DOHH2 (cell line): ENCODE measurements around the gene BABAM2.

Experiments
- CTCF ChIP-seq: fragments of 200-600 bp; sonication (generic); IDR thresholded peaks from one replicate; pipeline ENCODE4 v1.5.1; 2014; ENCODE audit warnings: antibody characterized with exemption, mild to moderate bottlenecking, low read depth, low read length; ENCODE audit not compliant: poor library complexity, severe bottlenecking
- EZH2phosphoT487 ChIP-seq: fragments of 200-600 bp; sonication (generic); IDR thresholded peaks from 2 replicates; pipeline ENCODE4 v1.6.1; 2017; ENCODE audit warnings: borderline replicate concordance, mild to moderate bottlenecking, antibody characterized with exemption, low read length, moderate library complexity, mixed read lengths

- TF ChIP-seq CTCF (no peak), EZH2phosphoT487 (no peak)
These were observed 259.8 kb downstream of the BABAM2 start for GRCh38 chr2:28150236-28150915.
